PFSK-1 (cell line): ENCODE results near the gene MOXD1.

Experiments used
- FOXP2 ChIP-seq: optimal IDR thresholded peaks from 2 replicates; pipeline ENCODE3; 2011; ENCODE audit warnings: borderline replicate concordance, control low read depth, inconsistent platforms; ENCODE audit not compliant: insufficient read depth; ENCODE audit errors: extremely low read length, extremely low read depth
- POLR2AphosphoS5 ChIP-seq: IDR thresholded peaks from 2 replicates; pipeline ENCODE4 v1.6.1; 2012; ENCODE audit warnings: low read depth, mild to moderate bottlenecking, control low read depth, low read length, moderate library complexity
- SIN3A ChIP-seq: IDR thresholded peaks from 2 replicates; pipeline ENCODE4 v1.6.1; 2012; ENCODE audit warnings: mild to moderate bottlenecking, low read length, moderate library complexity, borderline replicate concordance; ENCODE audit not compliant: insufficient read depth
- TAF1 ChIP-seq: IDR thresholded peaks from 2 replicates; pipeline ENCODE4 v1.6.1; 2012; ENCODE audit warnings: low read length, control low read depth, borderline replicate concordance; ENCODE audit not compliant: insufficient read depth
- TF ChIP-seq, protein P1 (sequence below), 2 experiments: IDR thresholded peaks; 2 replicates each; pipeline versions ENCODE4 v1.6.1 to v1.8.0; 2011 to 2012; ENCODE audit warnings: low read depth in 2 of 2, low read length in 2 of 2, control low read depth in 1 of 2, inconsistent platforms in 1 of 2, mild to moderate bottlenecking in 1 of 2, moderate library complexity in 1 of 2; ENCODE audit not compliant: insufficient read depth in 1 of 2

MOXD1 gene

DNA sequence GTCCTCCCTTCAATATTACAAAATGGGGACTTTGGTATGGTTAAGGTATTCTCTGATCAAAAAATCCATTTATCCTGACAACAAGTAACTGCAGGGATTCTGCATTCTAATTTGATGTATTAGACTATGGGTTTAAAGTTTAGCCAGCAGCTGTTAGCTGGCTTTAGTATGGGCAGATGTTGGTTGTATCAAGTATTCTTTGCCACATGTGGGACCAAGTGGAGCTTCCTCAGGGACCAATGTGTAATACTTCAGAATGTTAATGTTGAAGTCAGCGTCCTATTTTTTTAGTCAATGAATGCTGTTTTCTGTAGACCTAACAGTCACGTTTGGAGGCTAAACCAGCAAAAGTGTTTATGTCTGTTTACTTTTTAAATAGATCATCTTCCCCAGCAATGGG lies 41.4 kb downstream of the MOXD1 start:
- no peak for TF ChIP-seq TAF1
- TF ChIP-seq, protein P1, sequence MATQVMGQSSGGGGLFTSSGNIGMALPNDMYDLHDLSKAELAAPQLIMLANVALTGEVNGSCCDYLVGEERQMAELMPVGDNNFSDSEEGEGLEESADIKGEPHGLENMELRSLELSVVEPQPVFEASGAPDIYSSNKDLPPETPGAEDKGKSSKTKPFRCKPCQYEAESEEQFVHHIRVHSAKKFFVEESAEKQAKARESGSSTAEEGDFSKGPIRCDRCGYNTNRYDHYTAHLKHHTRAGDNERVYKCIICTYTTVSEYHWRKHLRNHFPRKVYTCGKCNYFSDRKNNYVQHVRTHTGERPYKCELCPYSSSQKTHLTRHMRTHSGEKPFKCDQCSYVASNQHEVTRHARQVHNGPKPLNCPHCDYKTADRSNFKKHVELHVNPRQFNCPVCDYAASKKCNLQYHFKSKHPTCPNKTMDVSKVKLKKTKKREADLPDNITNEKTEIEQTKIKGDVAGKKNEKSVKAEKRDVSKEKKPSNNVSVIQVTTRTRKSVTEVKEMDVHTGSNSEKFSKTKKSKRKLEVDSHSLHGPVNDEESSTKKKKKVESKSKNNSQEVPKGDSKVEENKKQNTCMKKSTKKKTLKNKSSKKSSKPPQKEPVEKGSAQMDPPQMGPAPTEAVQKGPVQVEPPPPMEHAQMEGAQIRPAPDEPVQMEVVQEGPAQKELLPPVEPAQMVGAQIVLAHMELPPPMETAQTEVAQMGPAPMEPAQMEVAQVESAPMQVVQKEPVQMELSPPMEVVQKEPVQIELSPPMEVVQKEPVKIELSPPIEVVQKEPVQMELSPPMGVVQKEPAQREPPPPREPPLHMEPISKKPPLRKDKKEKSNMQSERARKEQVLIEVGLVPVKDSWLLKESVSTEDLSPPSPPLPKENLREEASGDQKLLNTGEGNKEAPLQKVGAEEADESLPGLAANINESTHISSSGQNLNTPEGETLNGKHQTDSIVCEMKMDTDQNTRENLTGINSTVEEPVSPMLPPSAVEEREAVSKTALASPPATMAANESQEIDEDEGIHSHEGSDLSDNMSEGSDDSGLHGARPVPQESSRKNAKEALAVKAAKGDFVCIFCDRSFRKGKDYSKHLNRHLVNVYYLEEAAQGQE (IDR thresholded peaks at IDR 0.05; ENCODE audit: insufficient read depth in 1 of 2, low read depth in 2 of 2, low read length in 2 of 2) = no peak
- no peak for TF ChIP-seq POLR2AphosphoS5
- TF ChIP-seq SIN3A = no peak
- TF ChIP-seq FOXP2 = no peak

- no peak for TF ChIP-seq TAF1
- TF ChIP-seq, protein P1 (IDR thresholded peaks at IDR 0.05; ENCODE audit: insufficient read depth in 1 of 2, low read depth in 2 of 2, low read length in 2 of 2) = no peak
- no peak for TF ChIP-seq SIN3A
Observed at GRCh38 chr6:132357120-132357519, 44.2 kb downstream of the MOXD1 start.

GRCh38 chr6:132354517-132355167 lies 46.6 kb downstream of the MOXD1 start:
- no peak for TF ChIP-seq FOXP2
- TF ChIP-seq TAF1 = no peak
- TF ChIP-seq, protein P1 (IDR thresholded peaks at IDR 0.05; ENCODE audit: insufficient read depth in 1 of 2, low read depth in 2 of 2, low read length in 2 of 2) = no peak
- no peak for TF ChIP-seq SIN3A
- TF ChIP-seq POLR2AphosphoS5 = no peak

- TF ChIP-seq POLR2AphosphoS5 = no peak
- TF ChIP-seq FOXP2 = no peak
- TF ChIP-seq, protein P1 (IDR thresholded peaks at IDR 0.05; ENCODE audit: insufficient read depth in 1 of 2, low read depth in 2 of 2, low read length in 2 of 2) = no peak
- TF ChIP-seq TAF1 = no peak
- no peak for TF ChIP-seq SIN3A
Observed at GRCh38 chr6:132348231-132348630, 53.0 kb downstream of the MOXD1 start.

DNA sequence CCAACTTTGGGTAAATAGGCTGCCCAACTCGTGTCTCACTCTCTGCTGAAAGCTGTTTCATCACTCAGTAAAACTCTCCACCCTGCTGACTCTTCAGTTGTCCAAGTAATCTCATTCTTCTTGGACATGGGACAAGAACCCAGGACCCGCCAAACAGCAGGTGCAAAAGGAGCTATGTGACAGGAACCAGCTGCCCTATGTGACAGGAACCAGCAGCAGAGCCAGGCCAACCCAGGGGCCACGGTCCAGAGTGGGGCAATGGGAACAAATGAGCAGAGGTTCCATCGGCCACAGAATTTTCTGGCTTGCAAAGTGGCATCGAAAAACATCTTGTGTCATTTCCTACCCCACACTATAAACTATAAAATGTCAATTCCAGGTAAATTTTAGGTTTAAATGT lies 56.5 kb downstream of the MOXD1 start:
- TF ChIP-seq FOXP2 = no peak
- TF ChIP-seq, protein P1 (IDR thresholded peaks at IDR 0.05; ENCODE audit: insufficient read depth in 1 of 2, low read depth in 2 of 2, low read length in 2 of 2) = no peak
- TF ChIP-seq TAF1 = no peak
